H1 (cell line): Measurements from ENCODE around the gene FMR1. TPM values are rescaled to one million over a fixed set of nuclear protein-coding genes. Genes with fewer than 3 reads are reported as not detected.

Source experiments
- ASH2L ChIP-seq: fragments of 200-600, 300-600 bp; sonication (generic); IDR thresholded peaks from one replicate; pipeline ENCODE4 v1.7.1; 2017; ENCODE audit warnings: low read length
- NANOG ChIP-seq: IDR thresholded peaks from 2 replicates; pipeline ENCODE4 v1.6.1; 2011; ENCODE audit warnings: low read length, low read depth, mild to moderate bottlenecking, inconsistent platforms; ENCODE audit not compliant: insufficient read depth, poor library complexity, severe bottlenecking
- PHF8 ChIP-seq: fragments of 200-600 bp; sonication (generic); conservative IDR thresholded peaks from 2 replicates; pipeline ENCODE4 v1.7.1; 2012; ENCODE audit warnings: low read depth, mild to moderate bottlenecking, inconsistent platforms, low read length, moderate library complexity
- polyA plus RNA-seq, 7 experiments: library from polyadenylated mRNA; depleted of rRNA in 3 of 7; stranded (reverse) in 5 of 7; unstranded in 2 of 7; fragments of >200 nt in 5 of 7; fragments of 200-250 nt in 2 of 7; gene quantifications; 1 replicate in 5 of 7; 2 replicates in 1 of 7; 4 replicates in 1 of 7; pipeline versions ENCODE4 v1.2.1 to v1.2.3, GENCODE V29; 2011 to 2013; ENCODE audit warnings: missing spikeins in 2 of 7, mixed read lengths in 2 of 7
- small RNA-seq: library from polyadenylated mRNA; stranded (forward); fragments of <200 nt; extraction: miRNeasy Mini kit (QIAGEN cat#:217004); gene quantifications from one replicate; pipeline ENCODE3, GENCODE V24; 2013; ENCODE audit not compliant: insufficient read depth
- total RNA-seq: library from RNA; stranded (reverse); fragmentation: NEBNext Ultra II Directional; extraction: Animal tissue kit (Norgen Biotek cat#: 25700); gene quantifications from 2 replicates; pipeline ENCODE4 v1.2.1, GENCODE V29; 2021

Gene FMR1
- total and polyA plus RNA-seq, 2 of the 8 experiments (the other 6 are each of a cell fraction or from before 2014, with no cell fraction given), result 15.2 to 49.4 TPM

- no peak for TF ChIP-seq PHF8
- no peak for TF ChIP-seq NANOG
- no peak for TF ChIP-seq ASH2L
These were observed 69.5 kb downstream of the FMR1 start, which contains the start of gene FMR1NB (continued) for GRCh38 chrX:147981038-147981752.

Small RNA genes lying within 50 kb of the gene (small RNA-seq; reads per million reads assigned to genes)
- gene RF02118, result not detected

Other genes starting within 250 kb of the FMR1 start
- gene FMR1NB, start 69.4 kb downstream of the FMR1 start, total RNA-seq, result not detected in 2 replicates
- gene FMR1NB, start 69.4 kb downstream of the FMR1 start, polyA plus RNA-seq (2011; rRNA removed), result not detected in 2 replicates